Dendritic cell treated with granulocyte-macrophage colony-stimulating factor and Interleukin-4, amounts not matched to agents 40 ng/mL and 50 ng/mL, for 4 days (primary cell): Measurements from ENCODE around the gene CHCT1.

Experiments
- H3K27ac Mint-ChIP-seq: one replicate; pipeline ENCODE4 v1.8.0; 2022; ENCODE audit warnings: mild to moderate bottlenecking, mixed read lengths
- H3K27me3 Mint-ChIP-seq: one replicate; pipeline ENCODE4 v1.8.0; 2022; ENCODE audit warnings: mild to moderate bottlenecking, mixed read lengths
- H3K36me3 Mint-ChIP-seq: one replicate; pipeline ENCODE4 v1.8.0; 2022; ENCODE audit warnings: low read depth, mixed read lengths
- H3K4me1 Mint-ChIP-seq: one replicate; pipeline ENCODE4 v1.8.0; 2022; ENCODE audit warnings: low read depth, mixed read lengths
- H3K4me3 Mint-ChIP-seq: one replicate; pipeline ENCODE4 v1.8.0; 2022; ENCODE audit warnings: mild to moderate bottlenecking, moderate library complexity, mixed read lengths
- H3K9me3 Mint-ChIP-seq: one replicate; pipeline ENCODE4 v1.8.0; 2022; ENCODE audit warnings: mixed read lengths
- intact Hi-C: fragments of 100-400 bp; cut with micrococcal nuclease; formaldehyde crosslinking; loops from one replicate; pipeline ENCODE4 v1.15.0; 2022

The CHCT1 gene

GRCh38 chr17:60392042-60392844 lies 30.0 kb upstream of the CHCT1 start, which contains the start of gene USP32:
Gene USP32, minus strand, starts transcription at chr17:60392133. Its CDS starts 194 bp downstream, at chr17:60391939.
- no peaks in the 10 kb centered on the region for H3K27me3 Mint-ChIP-seq
- H3K36me3 Mint-ChIP-seq = peaks cover 15% of the 10 kb centered on the region
- H3K9me3 Mint-ChIP-seq = no peaks in the 10 kb centered on the region
- peaks cover 61% of the 10 kb centered on the region for H3K4me1 Mint-ChIP-seq
- H3K4me3 Mint-ChIP-seq = peak within 1 kb of the TSS; percentile 94
- intact Hi-C loops = loop anchor here (5.0 to 10.0 kb wide), 2 partner anchors 45 to 297 kb away; no protein-coding TSS in a partner anchor
- H3K27ac Mint-ChIP-seq = peak within 1 kb of the TSS; percentile 95

GRCh38 chr17:60392845-60393702 lies 29.2 kb upstream of the CHCT1 start:
- intact Hi-C loops = loop anchor here (5.0 to 10.0 kb wide), 2 partner anchors 44 to 298 kb away; no protein-coding TSS in a partner anchor
- peaks cover 15% of the 10 kb centered on the region for H3K36me3 Mint-ChIP-seq
- no peaks in the 10 kb centered on the region for H3K9me3 Mint-ChIP-seq
- peaks cover 64% of the 10 kb centered on the region for H3K4me1 Mint-ChIP-seq
- H3K27me3 Mint-ChIP-seq = no peaks in the 10 kb centered on the region
- peak overlapping the region; percentile 95 for H3K27ac Mint-ChIP-seq
- peak overlapping the region; percentile 94 for H3K4me3 Mint-ChIP-seq

GRCh38 chr17:60393840-60394723 lies 28.2 kb upstream of the CHCT1 start:
- H3K4me3 Mint-ChIP-seq = no peak overlapping the region
- H3K27me3 Mint-ChIP-seq = no peaks in the 10 kb centered on the region
- intact Hi-C loops = loop anchor here (5.0 to 10.0 kb wide), 2 partner anchors 43 to 299 kb away; no protein-coding TSS in a partner anchor

GRCh38 chr17:60395508-60396065 lies 26.7 kb upstream of the CHCT1 start:
- Mint-ChIP-seq H3K27ac (peak overlapping the region; percentile 95), H3K9me3 (no peaks in the 10 kb centered on the region), H3K4me3 (no peak overlapping the region), H3K36me3 (peaks cover 13% of the 10 kb centered on the region), H3K4me1 (peaks cover 68% of the 10 kb centered on the region), H3K27me3 (no peaks in the 10 kb centered on the region)
- intact Hi-C loops = loop anchor here (10.0 kb wide), 1 partner anchor 301 kb away; no protein-coding TSS in a partner anchor

More at GRCh38 chr17:60393840-60394723, 28.2 kb upstream of the CHCT1 start:
- peaks cover 15% of the 10 kb centered on the region for H3K36me3 Mint-ChIP-seq
- H3K4me1 Mint-ChIP-seq = peaks cover 64% of the 10 kb centered on the region
- H3K27ac Mint-ChIP-seq = peak overlapping the region; percentile 95
- H3K9me3 Mint-ChIP-seq = no peaks in the 10 kb centered on the region

GRCh38 chr17:60396412-60396811 lies 25.9 kb upstream of the CHCT1 start:
- Mint-ChIP-seq H3K9me3 (no peaks in the 10 kb centered on the region), H3K4me3 (no peak overlapping the region), H3K27ac (peak overlapping the region; percentile 95), H3K4me1 (peaks cover 64% of the 10 kb centered on the region), H3K36me3 (peaks cover 5% of the 10 kb centered on the region), H3K27me3 (no peaks in the 10 kb centered on the region)
- intact Hi-C loops = loop anchor here (10.0 kb wide), 1 partner anchor 302 kb away; no protein-coding TSS in a partner anchor

GRCh38 chr17:60398227-60398959 lies 23.9 kb upstream of the CHCT1 start:
- Mint-ChIP-seq H3K27ac (peak overlapping the region; percentile 95), H3K4me1 (peaks cover 68% of the 10 kb centered on the region), H3K27me3 (no peaks in the 10 kb centered on the region), H3K36me3 (no peaks in the 10 kb centered on the region), H3K9me3 (no peaks in the 10 kb centered on the region), H3K4me3 (peak overlapping the region; percentile 20)
- intact Hi-C loops = loop anchor here (10.0 kb wide), 1 partner anchor 304 kb away; no protein-coding TSS in a partner anchor

GRCh38 chr17:60401819-60402218 lies 20.5 kb upstream of the CHCT1 start:
- intact Hi-C loops = no loop called here
- Mint-ChIP-seq H3K27ac (no peak overlapping the region), H3K27me3 (no peaks in the 10 kb centered on the region), H3K9me3 (no peaks in the 10 kb centered on the region), H3K36me3 (peaks cover under 1% of the 10 kb centered on the region), H3K4me3 (no peak overlapping the region), H3K4me1 (peaks cover 63% of the 10 kb centered on the region)

- intact Hi-C loops = no loop called here
- peak overlapping the region; percentile 23 for H3K27ac Mint-ChIP-seq
- no peaks in the 10 kb centered on the region for H3K27me3 Mint-ChIP-seq
- peaks cover 4% of the 10 kb centered on the region for H3K36me3 Mint-ChIP-seq
- no peak overlapping the region for H3K4me3 Mint-ChIP-seq
- no peaks in the 10 kb centered on the region for H3K9me3 Mint-ChIP-seq
- H3K4me1 Mint-ChIP-seq = peaks cover 50% of the 10 kb centered on the region
These were observed 18.8 kb upstream of the CHCT1 start for GRCh38 chr17:60403523-60403810.

GRCh38 chr17:60403962-60404361 lies 18.3 kb upstream of the CHCT1 start:
- intact Hi-C loops = no loop called here
- Mint-ChIP-seq H3K4me1 (peaks cover 45% of the 10 kb centered on the region), H3K27me3 (no peaks in the 10 kb centered on the region), H3K4me3 (no peak overlapping the region), H3K9me3 (no peaks in the 10 kb centered on the region), H3K27ac (peak overlapping the region; percentile 23), H3K36me3 (peaks cover 4% of the 10 kb centered on the region)

- Mint-ChIP-seq H3K9me3 (no peaks in the 10 kb centered on the region), H3K4me3 (no peak overlapping the region), H3K36me3 (peaks cover 4% of the 10 kb centered on the region), H3K27ac (no peak overlapping the region), H3K4me1 (peaks cover 28% of the 10 kb centered on the region), H3K27me3 (no peaks in the 10 kb centered on the region)
- intact Hi-C loops = no loop called here
These were observed 15.4 kb upstream of the CHCT1 start for GRCh38 chr17:60406887-60407286.

- Mint-ChIP-seq H3K27me3 (no peaks in the 10 kb centered on the region), H3K9me3 (no peaks in the 10 kb centered on the region)
These were observed 12.3 kb upstream of the CHCT1 start for GRCh38 chr17:60410001-60410400.

GRCh38 chr17:60412701-60413100 lies 9.6 kb upstream of the CHCT1 start:
- peaks cover 9% of the 10 kb centered on the region for H3K4me1 Mint-ChIP-seq
- peaks cover 14% of the 10 kb centered on the region for H3K36me3 Mint-ChIP-seq
- no peaks in the 10 kb centered on the region for H3K9me3 Mint-ChIP-seq
- no peaks in the 10 kb centered on the region for H3K27me3 Mint-ChIP-seq
- no peak overlapping the region for H3K27ac Mint-ChIP-seq
- H3K4me3 Mint-ChIP-seq = no peak overlapping the region
- intact Hi-C loops = no loop called here

More at GRCh38 chr17:60410001-60410400, 12.3 kb upstream of the CHCT1 start:
- Mint-ChIP-seq H3K36me3 (peaks cover 18% of the 10 kb centered on the region), H3K27ac (no peak overlapping the region), H3K4me3 (no peak overlapping the region), H3K4me1 (peaks cover 3% of the 10 kb centered on the region)
- intact Hi-C loops = no loop called here
